GM23248 (cell line): ENCODE measurements around the gene CCBE1. TPM values are rescaled to one million over a fixed set of nuclear protein-coding genes. Genes with fewer than 3 reads are reported as not detected.

Experiments
- DNase-seq: peaks from one replicate; pipeline ENCODE4 v3.0.0-alpha.2; 2015
- H2AFZ ChIP-seq: fragments of 200-600 bp; sonication (generic); 2 replicates; pipeline ENCODE4 v1.6.1; 2016; ENCODE audit warnings: antibody characterized with exemption
- H3F3A ChIP-seq: fragments of 200-600 bp; sonication (generic); 2 replicates; pipeline ENCODE4 v1.6.1; 2016; ENCODE audit warnings: mild to moderate bottlenecking, antibody characterized with exemption, mixed run types; ENCODE audit not compliant: insufficient read depth
- H3K27ac ChIP-seq: fragments of 200-600 bp; sonication (generic); 2 replicates; pipeline ENCODE4 v1.5.1; 2016; ENCODE audit warnings: mild to moderate bottlenecking
- H3K27me3 ChIP-seq: fragments of 200-600 bp; sonication (generic); replicated peaks from 2 replicates; pipeline ENCODE4 v1.6.1; 2016; ENCODE audit warnings: mild to moderate bottlenecking; ENCODE audit not compliant: insufficient read depth
- H3K36me3 ChIP-seq: fragments of 200-600 bp; sonication (generic); 2 replicates; pipeline ENCODE4 v1.6.1; 2016; ENCODE audit warnings: low read depth, mild to moderate bottlenecking
- H3K4me1 ChIP-seq: fragments of 200-600 bp; sonication (generic); 2 replicates; pipeline ENCODE4 v1.6.1; 2016; ENCODE audit warnings: mild to moderate bottlenecking; ENCODE audit not compliant: insufficient read depth
- H3K4me2 ChIP-seq: fragments of 200-600 bp; sonication (generic); one replicate; pipeline ENCODE4 v1.6.1; 2016; ENCODE audit warnings: mild to moderate bottlenecking; ENCODE audit not compliant: unreplicated experiment
- H3K4me3 ChIP-seq: fragments of 200-600 bp; sonication (generic); 2 replicates; pipeline ENCODE4 v1.5.1; 2016; ENCODE audit warnings: mild to moderate bottlenecking
- H3K79me2 ChIP-seq: fragments of 200-600 bp; sonication (generic); 2 replicates; pipeline ENCODE4 v1.6.1; 2016; ENCODE audit warnings: mild to moderate bottlenecking; ENCODE audit not compliant: insufficient read depth
- H3K9ac ChIP-seq: fragments of 200-600 bp; sonication (generic); 2 replicates; pipeline ENCODE4 v1.6.1; 2016; ENCODE audit warnings: mild to moderate bottlenecking
- H3K9me2 ChIP-seq: fragments of 200-600 bp; sonication (generic); 2 replicates; pipeline ENCODE4 v1.6.1; 2016; ENCODE audit warnings: mixed run types, mild to moderate bottlenecking, moderate library complexity; ENCODE audit not compliant: insufficient read depth
- H3K9me3 ChIP-seq: fragments of 200-600 bp; sonication (generic); one replicate; pipeline ENCODE4 v1.6.1; 2017; ENCODE audit warnings: low read depth
- H4K20me1 ChIP-seq: fragments of 200-600 bp; sonication (generic); 2 replicates; pipeline ENCODE4 v1.6.0; 2016; ENCODE audit not compliant: insufficient read depth
- EZH2 ChIP-seq: fragments of 200-600 bp; sonication (generic); IDR thresholded peaks from 2 replicates; pipeline ENCODE4 v1.6.1; 2018; ENCODE audit warnings: antibody characterized with exemption, mild to moderate bottlenecking; ENCODE audit not compliant: insufficient read depth, poor library complexity, severe bottlenecking
- EZH2phosphoT487 ChIP-seq: fragments of 200-600 bp; sonication (generic); IDR thresholded peaks from 2 replicates; pipeline ENCODE4 v1.6.1; 2018; ENCODE audit warnings: antibody characterized with exemption, moderate library complexity, mild to moderate bottlenecking, low read depth; ENCODE audit not compliant: insufficient read depth
- WGBS, 2 experiments: methylation state at CpG; one replicate each; pipeline ENCODE4 v1.1.6; 2015 to 2017; ENCODE audit warnings: low lambda C conversion rate in 2 of 2, low coverage in 1 of 2; ENCODE audit errors: missing lambda C conversion rate in 2 of 2; 5-methylcytosine and 5-hydroxymethylcytosine counted together
- in situ Hi-C: fragments of 300-500 bp; cut with MboI; formaldehyde crosslinking; loops from 2 replicates; pipeline ENCODE4 v1.15.0; 2020
- polyA plus RNA-seq: library from polyadenylated mRNA; unstranded; fragments of >200 nt; fragmentation: Nextera tagmentation; extraction: Ambion mirVana; gene quantifications from 2 replicates; pipeline ENCODE4 v1.2.1, GENCODE V29; 2016
- total RNA-seq: library from RNA; depleted of rRNA; stranded (reverse); fragments of >200 nt; shearing (Covaris generic); gene quantifications from 2 replicates; pipeline ENCODE4 v1.2.3, GENCODE V29; 2014

Gene CCBE1
- total and polyA plus RNA-seq, 2 experiments from 2014 or later, result 16.6 to 33.6 TPM

DNA sequence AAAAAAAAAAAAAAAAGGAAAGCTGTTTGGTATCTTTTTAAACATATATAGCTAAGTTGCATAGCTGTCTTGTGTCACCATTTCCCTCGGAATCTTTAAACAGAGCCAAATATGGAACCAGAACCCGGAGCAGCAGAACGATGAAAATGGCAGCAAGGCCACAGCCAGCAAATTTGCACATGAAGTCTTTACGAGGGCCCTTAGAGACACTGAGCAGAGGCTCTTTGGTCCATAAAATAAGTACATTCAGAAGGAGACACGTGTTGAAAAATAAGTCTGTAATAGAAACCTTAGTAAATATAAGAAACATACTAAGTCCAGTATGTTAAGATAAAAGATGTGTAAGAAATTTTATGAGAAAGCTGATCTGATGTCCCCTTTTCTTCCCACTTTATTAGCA, 16.2 kb downstream of the CCBE1 start:
- no peaks in the 10 kb centered on the region for H3K36me3 ChIP-seq
- H3F3A ChIP-seq, result no peaks in the 10 kb centered on the region
- H2AFZ ChIP-seq, result no peak overlapping the region
- WGBS, 2 experiments, result 88 to 91% methylated on average over 5 of the region's 5 CpGs
- DNase-seq, result no peak
- H3K9me2 ChIP-seq, result no peaks in the 10 kb centered on the region
- H3K4me2 ChIP-seq, result no peak overlapping the region
- H3K27ac ChIP-seq, result no peak overlapping the region
- H3K27me3 ChIP-seq, result no peaks in the 10 kb centered on the region
- H4K20me1 ChIP-seq, result no peaks in the 10 kb centered on the region
- no peak for TF ChIP-seq EZH2phosphoT487
- TF ChIP-seq EZH2, result no peak
- peaks cover 27% of the 10 kb centered on the region for H3K79me2 ChIP-seq
- H3K9ac ChIP-seq, result no peak overlapping the region
- no peak overlapping the region for H3K4me3 ChIP-seq
- no peaks in the 10 kb centered on the region for H3K4me1 ChIP-seq
- in situ Hi-C loops, result no loop called here
- no peaks in the 10 kb centered on the region for H3K9me3 ChIP-seq

DNA sequence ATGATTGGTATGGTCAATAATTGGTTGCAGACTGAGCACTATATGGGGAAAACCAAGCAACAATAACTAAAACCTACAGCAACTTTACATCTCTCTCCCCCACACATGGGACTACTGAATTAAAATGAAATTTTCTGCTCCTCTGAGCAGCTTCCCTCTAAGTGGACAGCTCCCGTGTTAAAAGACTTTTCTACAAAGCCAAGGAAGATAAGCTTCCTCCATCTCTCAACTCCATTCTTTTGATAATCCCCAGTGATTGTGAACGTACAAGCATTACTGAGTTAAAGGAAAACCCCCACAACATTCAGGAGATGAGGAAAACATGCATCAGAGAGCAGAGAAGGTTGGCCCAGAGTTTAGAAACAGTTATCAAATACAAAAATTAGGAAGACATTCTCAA, 21.9 kb downstream of the CCBE1 start:
- Histone ChIP-seq H3K4me2 (no peak overlapping the region), H2AFZ (no peak overlapping the region), H3K27ac (no peak overlapping the region), H3F3A (no peaks in the 10 kb centered on the region), H3K79me2 (peaks cover 22% of the 10 kb centered on the region), H4K20me1 (no peaks in the 10 kb centered on the region), H3K9ac (no peak overlapping the region), H3K4me3 (no peak overlapping the region), H3K27me3 (no peaks in the 10 kb centered on the region), H3K9me3 (no peaks in the 10 kb centered on the region), H3K4me1 (no peaks in the 10 kb centered on the region), H3K36me3 (no peaks in the 10 kb centered on the region), H3K9me2 (no peaks in the 10 kb centered on the region)
- no peak for DNase-seq
- in situ Hi-C loops, result no loop called here
- 55 to 58% methylated on average over 2 of the region's 2 CpGs for WGBS, 2 experiments
- TF ChIP-seq EZH2, result no peak

- H3K79me2 ChIP-seq, result peaks cover 22% of the 10 kb centered on the region
- H3K27me3 ChIP-seq, result no peaks in the 10 kb centered on the region
- no peaks in the 10 kb centered on the region for H3F3A ChIP-seq
- H3K4me3 ChIP-seq, result no peak overlapping the region
- no peak overlapping the region for H3K4me2 ChIP-seq
- H3K9me2 ChIP-seq, result no peaks in the 10 kb centered on the region
- H3K9me3 ChIP-seq, result no peaks in the 10 kb centered on the region
- in situ Hi-C loops, result no loop called here
- H2AFZ ChIP-seq, result no peak overlapping the region
- WGBS, 2 experiments, result 8 to 12% methylated on average over 1 of the region's 1 CpG
- no peaks in the 10 kb centered on the region for H4K20me1 ChIP-seq
- no peak overlapping the region for H3K27ac ChIP-seq
- DNase-seq, result no peak
- H3K4me1 ChIP-seq, result peaks cover 3% of the 10 kb centered on the region
- H3K9ac ChIP-seq, result no peak overlapping the region
- H3K36me3 ChIP-seq, result no peaks in the 10 kb centered on the region
- TF ChIP-seq EZH2, result no peak
- no peak for TF ChIP-seq EZH2phosphoT487
These were observed 22.3 kb downstream of the CCBE1 start for GRCh38 chr18:59674903-59675270.

- Histone ChIP-seq H3K4me1 (peaks cover 6% of the 10 kb centered on the region), H3K27ac (no peak overlapping the region), H3K4me3 (no peak overlapping the region), H3K4me2 (no peak overlapping the region), H3K79me2 (peaks cover 19% of the 10 kb centered on the region), H3K27me3 (no peaks in the 10 kb centered on the region), H3K9me3 (no peaks in the 10 kb centered on the region), H3K36me3 (no peaks in the 10 kb centered on the region), H3K9ac (no peak overlapping the region), H3F3A (no peaks in the 10 kb centered on the region), H3K9me2 (no peaks in the 10 kb centered on the region), H2AFZ (no peak overlapping the region), H4K20me1 (no peaks in the 10 kb centered on the region)
- 82 to 90% methylated on average over 6 of the region's 6 CpGs for WGBS, 2 experiments
- DNase-seq, result no peak
- TF ChIP-seq EZH2phosphoT487 (no peak), EZH2 (no peak)
- in situ Hi-C loops, result no loop called here
These were observed 22.9 kb downstream of the CCBE1 start for GRCh38 chr18:59674186-59674902.
